GM13976 (cell line): ENCODE results near the gene ILF2.
"Not testable (repeated sequence)": the region's sequence is repeated elsewhere in the genome, so short reads cannot be mapped to it uniquely, and the experiment has no call there.

Experiments
- DNase-seq: peaks from one replicate; pipeline ENCODE4 v3.0.0; 2012; ENCODE audit warnings: low spot score
- CTCF ChIP-seq: IDR thresholded peaks from 2 replicates; pipeline ENCODE4 v1.5.1; 2012; ENCODE audit warnings: borderline replicate concordance, mild to moderate bottlenecking; ENCODE audit not compliant: insufficient read depth; ENCODE audit errors: extremely low read depth, missing control alignments, control extremely low read depth
- in situ Hi-C: fragments of 300-500 bp; cut with MboI; formaldehyde crosslinking; loops from one replicate; pipeline ENCODE4 v1.12.0; 2022; ENCODE audit warnings: low sequenced_read_pairs, mixed read lengths, inconsistent platforms; ENCODE audit not compliant: unreplicated experiment

Gene ILF2

GRCh38 chr1:153670859-153671627, at the start of gene ILF2:
ILF2 (minus strand) TSS chr1:153670993; CDS start chr1:153670922, 71 bp downstream.
- in situ Hi-C loops: loop anchor here (10.0 kb wide), 2 partner anchors 74 to 314 kb away; partner anchors contain the start of gene RAB13

GRCh38 chr1:153717330-153717729, 46.5 kb upstream of the ILF2 start:
- in situ Hi-C loops: no loop called here
- no peak for DNase-seq

More at GRCh38 chr1:153670859-153671627, at the start of gene ILF2:
- peak; percentile 96 for DNase-seq
- TF ChIP-seq CTCF: peak; percentile 35

GRCh38 chr1:153716211-153716610, 45.4 kb upstream of the ILF2 start:
- in situ Hi-C loops, DNase-seq: not testable (repeated sequence)

More at GRCh38 chr1:153717330-153717729, 46.5 kb upstream of the ILF2 start:
- no peak for TF ChIP-seq CTCF

GRCh38 chr1:153711026-153711425, 40.2 kb upstream of the ILF2 start:
- peak; percentile 7 for TF ChIP-seq CTCF
- in situ Hi-C loops: no loop called here
- DNase-seq: no peak

GRCh38 chr1:153705484-153705883, 34.7 kb upstream of the ILF2 start:
- TF ChIP-seq CTCF: no peak
- no peak for DNase-seq
- in situ Hi-C loops: no loop called here

GRCh38 chr1:153699768-153700167, 29.0 kb upstream of the ILF2 start:
- no peak for TF ChIP-seq CTCF
- in situ Hi-C loops: no loop called here
- no peak for DNase-seq

GRCh38 chr1:153698923-153699714, 28.3 kb upstream of the ILF2 start:
- in situ Hi-C loops: no loop called here
- DNase-seq: no peak
- no peak for TF ChIP-seq CTCF
